Stomach (tissue), 4 donors: ENCODE results near the gene BPIFA1.

Experiments
- POLR2A ChIP-seq, 4 donors: fragments of 450-650 bp; IDR thresholded peaks; one replicate each; pipeline ENCODE4 v1.6.1; 2016; ENCODE audit warnings: antibody characterized with exemption in 4 of 4, control low read depth in 2 of 4, mild to moderate bottlenecking in 1 of 4, moderate library complexity in 1 of 4
- POLR2AphosphoS5 ChIP-seq, 3 donors: sonication (generic); formaldehyde crosslinking; IDR thresholded peaks; one replicate each; pipeline ENCODE4 v1.6.1; 2016; ENCODE audit warnings: antibody characterized with exemption in 3 of 3
- TF ChIP-seq, protein P1 (sequence below), 7 experiments: fragments of 450-650 bp in 4 of 7; fragments of 200-600 bp in 3 of 7; sonication (generic) in 3 of 7; IDR thresholded peaks; one replicate each; pipeline ENCODE4 v1.5.1; 2016 to 2019; ENCODE audit warnings: antibody characterized with exemption in 7 of 7, control low read depth in 2 of 7, mild to moderate bottlenecking in 1 of 7

DNA sequence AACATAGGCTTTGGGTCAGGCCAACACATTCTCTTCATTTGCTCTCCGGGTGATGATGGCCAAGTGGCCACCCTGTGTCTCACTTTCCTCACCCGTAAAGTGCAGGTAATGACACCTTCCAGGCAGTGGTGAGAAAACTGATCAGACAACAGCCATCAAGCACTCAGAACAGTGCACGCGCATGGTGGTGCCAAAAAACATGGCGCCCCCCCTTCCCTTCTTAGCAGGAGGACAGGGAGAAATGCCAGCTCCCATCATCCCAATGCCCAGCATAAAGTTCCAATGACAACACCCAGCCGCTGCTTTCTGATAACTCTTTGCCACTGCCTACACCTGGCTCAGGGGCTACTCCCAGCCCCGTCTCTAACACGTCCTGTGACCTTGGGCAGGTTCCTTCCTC lies 55.6 kb downstream of the BPIFA1 start:
- TF ChIP-seq POLR2AphosphoS5 (IDR thresholded peaks at IDR 0.05) (no peak), POLR2A (IDR thresholded peaks at IDR 0.05) (no peak)
- TF ChIP-seq, protein P1, sequence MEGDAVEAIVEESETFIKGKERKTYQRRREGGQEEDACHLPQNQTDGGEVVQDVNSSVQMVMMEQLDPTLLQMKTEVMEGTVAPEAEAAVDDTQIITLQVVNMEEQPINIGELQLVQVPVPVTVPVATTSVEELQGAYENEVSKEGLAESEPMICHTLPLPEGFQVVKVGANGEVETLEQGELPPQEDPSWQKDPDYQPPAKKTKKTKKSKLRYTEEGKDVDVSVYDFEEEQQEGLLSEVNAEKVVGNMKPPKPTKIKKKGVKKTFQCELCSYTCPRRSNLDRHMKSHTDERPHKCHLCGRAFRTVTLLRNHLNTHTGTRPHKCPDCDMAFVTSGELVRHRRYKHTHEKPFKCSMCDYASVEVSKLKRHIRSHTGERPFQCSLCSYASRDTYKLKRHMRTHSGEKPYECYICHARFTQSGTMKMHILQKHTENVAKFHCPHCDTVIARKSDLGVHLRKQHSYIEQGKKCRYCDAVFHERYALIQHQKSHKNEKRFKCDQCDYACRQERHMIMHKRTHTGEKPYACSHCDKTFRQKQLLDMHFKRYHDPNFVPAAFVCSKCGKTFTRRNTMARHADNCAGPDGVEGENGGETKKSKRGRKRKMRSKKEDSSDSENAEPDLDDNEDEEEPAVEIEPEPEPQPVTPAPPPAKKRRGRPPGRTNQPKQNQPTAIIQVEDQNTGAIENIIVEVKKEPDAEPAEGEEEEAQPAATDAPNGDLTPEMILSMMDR (IDR thresholded peaks at IDR 0.05): no peak
